Endothelial cell of hepatic sinusoid (primary cell): ENCODE data around the gene PNMT.
"Not testable (repeated sequence)": the region's sequence is repeated elsewhere in the genome, so short reads cannot be mapped to it uniquely, and the experiment has no call there.

ENCODE experiments used
- in situ Hi-C: cut with HindIII; loops from 2 replicates; pipeline ENCODE4 v1.10.0; 2017; ENCODE audit warnings: low sequenced_read_pairs

PNMT gene

GRCh38 chr17:39679521-39680192 lies 11.4 kb downstream of the PNMT start:
- in situ Hi-C loops: loop anchor here (10.0 kb wide), 1 partner anchor 65 kb away; no protein-coding TSS in a partner anchor

GRCh38 chr17:39683295-39683939 lies 15.2 kb downstream of the PNMT start:
- in situ Hi-C loops: no loop called here

- in situ Hi-C loops: loop anchor here (5.0 kb wide), 2 partner anchors 47 to 58 kb away; partner anchors contain the start of gene STARD3
Observed at GRCh38 chr17:39684369-39685192, 16.3 kb downstream of the PNMT start.

- in situ Hi-C loops: loop anchor here (5.0 kb wide), 2 partner anchors 50 to 55 kb away; partner anchors contain the start of gene STARD3
Observed at GRCh38 chr17:39687101-39687545, 18.9 kb downstream of the PNMT start.

GRCh38 chr17:39687546-39688474 lies 19.6 kb downstream of the PNMT start, which contains the start of gene PGAP3:
PGAP3 (minus strand) TSS chr17:39688057; CDS start chr17:39688014, 43 bp downstream.
- in situ Hi-C loops: loop anchor here (5.0 kb wide), 2 partner anchors 51 to 54 kb away; partner anchors contain the start of gene STARD3

- in situ Hi-C loops: loop anchor here (5.0 kb wide), 2 partner anchors 51 to 54 kb away; partner anchors contain the start of gene STARD3
Observed at GRCh38 chr17:39688475-39688835, 20.2 kb downstream of the PNMT start.

- in situ Hi-C loops: loop anchor here (5.0 kb wide), 2 partner anchors 52 to 53 kb away; partner anchors contain the start of gene STARD3
Observed at GRCh38 chr17:39688945-39689344, 20.7 kb downstream of the PNMT start.

GRCh38 chr17:39694593-39694992 lies 26.3 kb downstream of the PNMT start:
- in situ Hi-C loops: no loop called here

- in situ Hi-C loops: no loop called here
Observed at GRCh38 chr17:39695089-39695474, 26.8 kb downstream of the PNMT start.

- in situ Hi-C loops: no loop called here
Observed at GRCh38 chr17:39696731-39697130, 28.5 kb downstream of the PNMT start.

- in situ Hi-C loops: no loop called here
Observed at GRCh38 chr17:39697961-39698360, 29.7 kb downstream of the PNMT start.

GRCh38 chr17:39699157-39699817 lies 31.0 kb downstream of the PNMT start:
- in situ Hi-C loops: not testable (repeated sequence)

GRCh38 chr17:39699818-39700147 lies 31.5 kb downstream of the PNMT start, which contains the start of gene ERBB2:
ERBB2 (plus strand) TSS chr17:39700064; CDS start chr17:39700239, 175 bp downstream.
- in situ Hi-C loops: no loop called here

GRCh38 chr17:39700148-39700987 lies 32.1 kb downstream of the PNMT start:
- in situ Hi-C loops: no loop called here

GRCh38 chr17:39701012-39701783 lies 32.9 kb downstream of the PNMT start:
- in situ Hi-C loops: no loop called here

- in situ Hi-C loops: no loop called here
Observed at GRCh38 chr17:39701784-39702422, 33.6 kb downstream of the PNMT start.
